SHP77 (cell line): ENCODE measurements around the gene MDK.

Experiments used
- DNase-seq, 2 experiments: peaks; one replicate each; lab custom pipeline; 2025; lab: John Stamatoyannopoulos, UW

MDK gene

GRCh38 chr11:46347637-46348311 is 33.7 kb upstream of the MDK start:
- DNase-seq: no peak

GRCh38 chr11:46348566-46349401 is 32.7 kb upstream of the MDK start:
- no peak for DNase-seq

GRCh38 chr11:46350695-46351094 is 30.8 kb upstream of the MDK start:
- no peak for DNase-seq

GRCh38 chr11:46351148-46351547 is 30.3 kb upstream of the MDK start:
- no peak for DNase-seq

GRCh38 chr11:46351606-46352005 is 29.9 kb upstream of the MDK start:
- DNase-seq: no peak

- DNase-seq: peak; percentile 13 to 62
These were observed 29.2 kb upstream of the MDK start for GRCh38 chr11:46352063-46352841.

GRCh38 chr11:46353698-46354097 is 27.8 kb upstream of the MDK start:
- DNase-seq: no peak

- DNase-seq: no peak
These were observed 24.5 kb upstream of the MDK start for GRCh38 chr11:46356924-46357482.

- no peak for DNase-seq
These were observed 24.0 kb upstream of the MDK start for GRCh38 chr11:46357483-46357936.

- DNase-seq: no peak
These were observed 21.5 kb upstream of the MDK start for GRCh38 chr11:46359953-46360352.

GRCh38 chr11:46360878-46361277 is 20.6 kb upstream of the MDK start:
- no peak for DNase-seq

GRCh38 chr11:46361283-46362155 is 19.9 kb upstream of the MDK start:
- DNase-seq: peak; percentile 74 to 85

- DNase-seq: no peak
These were observed 19.1 kb upstream of the MDK start for GRCh38 chr11:46362156-46363030.

- peak; percentile 40 to 70 for DNase-seq
These were observed 18.4 kb upstream of the MDK start for GRCh38 chr11:46363031-46363407.

- DNase-seq: peak; percentile 71 to 78
These were observed 17.9 kb upstream of the MDK start for GRCh38 chr11:46363455-46364005.

GRCh38 chr11:46364056-46364455 is 17.4 kb upstream of the MDK start:
- DNase-seq: no peak

GRCh38 chr11:46364791-46365190 is 16.7 kb upstream of the MDK start:
- DNase-seq: no peak

GRCh38 chr11:46366260-46366659 is 15.2 kb upstream of the MDK start:
- no peak for DNase-seq

GRCh38 chr11:46366661-46367161 is 14.8 kb upstream of the MDK start:
- DNase-seq: no peak
